Tibial nerve (tissue), 3 donors: ENCODE measurements around the gene OR56A5.

Experiments
- POLR2A ChIP-seq, 2 donors: fragments of 450-650 bp; IDR thresholded peaks; one replicate each; pipeline ENCODE4 v1.6.1; 2017; ENCODE audit warnings: antibody characterized with exemption in 2 of 2, mild to moderate bottlenecking in 2 of 2, moderate library complexity in 2 of 2
- TF ChIP-seq, protein P1 (sequence below), 5 experiments: fragments of 200-600 bp in 3 of 5; fragments of 450-650 bp in 2 of 5; sonication (generic) in 3 of 5; IDR thresholded peaks; one replicate each; pipeline ENCODE4 v1.5.1; 2016 to 2019; ENCODE audit warnings: antibody characterized with exemption in 5 of 5, mild to moderate bottlenecking in 3 of 5, moderate library complexity in 2 of 5

DNA sequence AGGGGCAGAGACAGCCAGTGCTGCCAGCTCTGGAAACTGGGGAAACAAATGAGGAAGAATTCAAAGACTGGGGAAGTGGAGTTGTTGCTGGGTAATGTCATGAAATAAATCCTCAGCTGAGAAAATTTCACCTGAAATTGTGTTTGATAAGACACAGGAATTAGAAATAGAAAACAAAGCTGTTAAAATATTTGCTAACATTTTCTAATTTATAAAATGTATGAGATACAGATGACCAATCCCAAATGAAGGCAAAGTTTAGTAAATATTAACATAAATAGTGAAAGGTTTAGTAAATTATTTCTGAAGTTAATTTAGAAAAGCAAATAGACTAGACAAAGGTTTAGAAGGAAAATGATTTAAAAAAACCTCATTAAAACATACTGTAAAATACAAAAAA, at the start of gene OR56A5:
- no peak for TF ChIP-seq POLR2A (IDR thresholded peaks at IDR 0.05)
- TF ChIP-seq, protein P1, sequence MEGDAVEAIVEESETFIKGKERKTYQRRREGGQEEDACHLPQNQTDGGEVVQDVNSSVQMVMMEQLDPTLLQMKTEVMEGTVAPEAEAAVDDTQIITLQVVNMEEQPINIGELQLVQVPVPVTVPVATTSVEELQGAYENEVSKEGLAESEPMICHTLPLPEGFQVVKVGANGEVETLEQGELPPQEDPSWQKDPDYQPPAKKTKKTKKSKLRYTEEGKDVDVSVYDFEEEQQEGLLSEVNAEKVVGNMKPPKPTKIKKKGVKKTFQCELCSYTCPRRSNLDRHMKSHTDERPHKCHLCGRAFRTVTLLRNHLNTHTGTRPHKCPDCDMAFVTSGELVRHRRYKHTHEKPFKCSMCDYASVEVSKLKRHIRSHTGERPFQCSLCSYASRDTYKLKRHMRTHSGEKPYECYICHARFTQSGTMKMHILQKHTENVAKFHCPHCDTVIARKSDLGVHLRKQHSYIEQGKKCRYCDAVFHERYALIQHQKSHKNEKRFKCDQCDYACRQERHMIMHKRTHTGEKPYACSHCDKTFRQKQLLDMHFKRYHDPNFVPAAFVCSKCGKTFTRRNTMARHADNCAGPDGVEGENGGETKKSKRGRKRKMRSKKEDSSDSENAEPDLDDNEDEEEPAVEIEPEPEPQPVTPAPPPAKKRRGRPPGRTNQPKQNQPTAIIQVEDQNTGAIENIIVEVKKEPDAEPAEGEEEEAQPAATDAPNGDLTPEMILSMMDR (IDR thresholded peaks at IDR 0.05): no peak
